Gastroesophageal sphincter (tissue), 3 donors: ENCODE measurements around the gene COL6A1.

Source experiments
- POLR2A ChIP-seq, 2 donors: fragments of 450-650 bp; IDR thresholded peaks; one replicate each; pipeline ENCODE4 v1.6.1; 2017; ENCODE audit warnings: antibody characterized with exemption in 2 of 2, mild to moderate bottlenecking in 2 of 2, moderate library complexity in 1 of 2
- TF ChIP-seq, protein P1 (sequence below), 4 experiments: fragments of 200-600 bp in 2 of 4; fragments of 450-650 bp in 2 of 4; sonication (generic) in 1 of 4; IDR thresholded peaks; one replicate each; pipeline ENCODE4 v1.5.1; 2017 to 2019; ENCODE audit warnings: antibody characterized with exemption in 4 of 4, mild to moderate bottlenecking in 2 of 4, moderate library complexity in 2 of 4

DNA sequence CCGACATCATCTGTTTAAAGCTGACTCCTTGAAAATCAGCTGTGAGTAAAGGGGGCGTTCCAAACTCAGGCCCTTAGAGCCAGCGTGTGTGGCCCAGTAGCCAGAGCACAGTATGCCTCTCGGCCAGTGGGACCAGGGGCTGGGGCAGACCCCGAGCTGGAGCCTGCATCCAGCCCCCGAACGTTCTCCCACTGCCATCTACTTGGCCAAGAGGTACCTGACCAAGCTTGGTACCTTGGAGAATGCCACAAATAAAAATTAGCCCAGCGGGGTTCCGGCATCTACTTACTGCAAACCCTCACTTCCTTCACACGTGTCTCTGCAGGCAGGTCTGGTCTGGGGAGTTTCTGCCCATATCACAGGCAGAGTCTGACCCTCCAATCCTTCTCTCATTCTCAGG is 59.6 kb downstream of the COL6A1 start:
- TF ChIP-seq, protein P1, sequence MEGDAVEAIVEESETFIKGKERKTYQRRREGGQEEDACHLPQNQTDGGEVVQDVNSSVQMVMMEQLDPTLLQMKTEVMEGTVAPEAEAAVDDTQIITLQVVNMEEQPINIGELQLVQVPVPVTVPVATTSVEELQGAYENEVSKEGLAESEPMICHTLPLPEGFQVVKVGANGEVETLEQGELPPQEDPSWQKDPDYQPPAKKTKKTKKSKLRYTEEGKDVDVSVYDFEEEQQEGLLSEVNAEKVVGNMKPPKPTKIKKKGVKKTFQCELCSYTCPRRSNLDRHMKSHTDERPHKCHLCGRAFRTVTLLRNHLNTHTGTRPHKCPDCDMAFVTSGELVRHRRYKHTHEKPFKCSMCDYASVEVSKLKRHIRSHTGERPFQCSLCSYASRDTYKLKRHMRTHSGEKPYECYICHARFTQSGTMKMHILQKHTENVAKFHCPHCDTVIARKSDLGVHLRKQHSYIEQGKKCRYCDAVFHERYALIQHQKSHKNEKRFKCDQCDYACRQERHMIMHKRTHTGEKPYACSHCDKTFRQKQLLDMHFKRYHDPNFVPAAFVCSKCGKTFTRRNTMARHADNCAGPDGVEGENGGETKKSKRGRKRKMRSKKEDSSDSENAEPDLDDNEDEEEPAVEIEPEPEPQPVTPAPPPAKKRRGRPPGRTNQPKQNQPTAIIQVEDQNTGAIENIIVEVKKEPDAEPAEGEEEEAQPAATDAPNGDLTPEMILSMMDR (IDR thresholded peaks at IDR 0.05) = no peak
- TF ChIP-seq POLR2A (IDR thresholded peaks at IDR 0.05) = no peak
